GM19238 (cell line): Measurements from ENCODE around the gene ZMYND15.

Experiments
- DNase-seq: peaks from one replicate; pipeline ENCODE4 v3.0.0; 2011; ENCODE audit warnings: low spot score; ENCODE audit not compliant: insufficient read length

The ZMYND15 gene

DNA sequence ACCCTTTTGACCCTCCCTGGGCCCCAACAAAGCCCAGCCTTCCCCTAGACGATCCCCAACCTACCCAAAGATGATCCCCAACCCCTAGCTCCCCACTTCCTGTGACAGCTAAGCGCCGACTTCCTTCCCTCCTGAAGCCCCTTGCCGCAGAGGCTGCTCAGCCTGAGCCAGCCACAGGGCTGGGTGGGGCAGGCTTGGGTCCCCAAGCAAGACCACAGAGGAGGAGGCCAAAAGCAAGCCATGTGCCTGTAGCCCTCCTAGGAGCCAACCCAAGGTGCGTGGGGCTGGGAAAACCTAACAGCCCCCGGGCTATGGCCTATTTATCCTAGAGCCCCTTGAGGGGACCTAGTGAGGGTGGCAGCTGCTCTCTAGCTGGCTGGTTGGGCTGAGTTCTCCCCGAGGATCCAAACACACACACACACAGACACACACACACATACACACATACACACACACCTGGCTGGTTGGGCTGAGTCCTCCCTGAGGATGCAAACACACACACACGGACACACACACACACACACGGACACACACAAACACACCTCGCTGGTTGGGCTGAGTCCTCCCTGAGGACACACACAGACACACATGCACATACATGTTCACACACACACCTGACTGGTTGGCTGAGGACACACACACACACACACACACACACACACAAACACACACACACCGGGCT, 24.4 kb upstream of the ZMYND15 start:
- DNase-seq, result no peak

DNA sequence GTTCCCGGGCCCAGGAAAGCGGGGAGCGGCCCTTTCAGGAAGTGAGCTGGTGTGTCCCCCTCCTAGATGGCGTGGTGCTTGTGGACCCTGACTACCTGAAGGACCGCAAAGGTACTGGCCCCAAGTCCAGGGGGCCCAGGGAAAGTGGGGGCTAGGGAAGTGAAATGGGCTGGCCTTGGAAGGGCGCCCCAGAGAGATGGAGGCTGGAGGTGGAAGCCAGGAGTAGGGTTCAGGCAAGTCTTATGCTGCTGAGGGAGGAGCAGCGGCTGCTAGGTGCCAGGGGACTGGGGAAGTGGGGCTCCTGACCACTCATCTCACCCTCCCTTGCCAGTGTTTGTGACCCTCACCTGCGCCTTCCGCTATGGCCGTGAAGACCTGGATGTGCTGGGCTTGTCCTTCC, 23.6 kb upstream of the ZMYND15 start:
- no peak for DNase-seq

- DNase-seq, result no peak
Measured at GRCh38 chr17:4717791-4718190, 21.8 kb upstream of the ZMYND15 start.

DNA sequence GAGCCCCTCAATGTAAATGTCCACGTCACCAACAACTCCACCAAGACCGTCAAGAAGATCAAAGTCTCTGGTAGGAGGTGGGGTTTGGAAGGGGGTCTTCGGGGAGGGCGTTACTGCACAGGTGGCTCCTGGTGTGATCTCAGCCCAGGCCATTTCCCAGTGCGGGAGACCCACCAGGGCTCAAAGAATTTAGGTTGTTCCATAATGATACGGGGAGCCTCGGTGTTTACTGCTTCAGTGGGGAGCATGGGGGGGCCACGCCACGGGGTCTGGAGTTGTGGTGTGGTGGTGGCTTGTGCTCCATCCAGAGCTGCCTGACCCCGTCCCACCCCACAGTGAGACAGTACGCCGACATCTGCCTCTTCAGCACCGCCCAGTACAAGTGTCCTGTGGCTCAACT, 21.4 kb upstream of the ZMYND15 start:
- DNase-seq, result no peak

DNA sequence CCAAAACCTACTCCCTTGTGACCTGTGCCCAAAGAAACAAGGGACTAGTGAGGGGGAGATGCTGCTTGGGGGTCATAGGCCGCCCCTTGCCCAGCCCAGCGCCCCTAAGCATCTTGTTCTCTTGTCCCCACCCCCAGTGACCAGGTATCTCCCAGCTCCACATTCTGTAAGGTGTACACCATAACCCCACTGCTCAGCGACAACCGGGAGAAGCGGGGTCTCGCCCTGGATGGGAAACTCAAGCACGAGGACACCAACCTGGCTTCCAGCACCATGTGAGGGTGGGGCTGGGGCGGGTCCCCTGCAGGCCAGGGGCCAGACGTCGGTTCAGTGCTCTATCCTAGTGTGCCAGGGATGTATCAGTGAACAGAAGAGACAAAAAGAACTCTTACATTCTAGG, 20.5 kb upstream of the ZMYND15 start:
- no peak for DNase-seq

DNA sequence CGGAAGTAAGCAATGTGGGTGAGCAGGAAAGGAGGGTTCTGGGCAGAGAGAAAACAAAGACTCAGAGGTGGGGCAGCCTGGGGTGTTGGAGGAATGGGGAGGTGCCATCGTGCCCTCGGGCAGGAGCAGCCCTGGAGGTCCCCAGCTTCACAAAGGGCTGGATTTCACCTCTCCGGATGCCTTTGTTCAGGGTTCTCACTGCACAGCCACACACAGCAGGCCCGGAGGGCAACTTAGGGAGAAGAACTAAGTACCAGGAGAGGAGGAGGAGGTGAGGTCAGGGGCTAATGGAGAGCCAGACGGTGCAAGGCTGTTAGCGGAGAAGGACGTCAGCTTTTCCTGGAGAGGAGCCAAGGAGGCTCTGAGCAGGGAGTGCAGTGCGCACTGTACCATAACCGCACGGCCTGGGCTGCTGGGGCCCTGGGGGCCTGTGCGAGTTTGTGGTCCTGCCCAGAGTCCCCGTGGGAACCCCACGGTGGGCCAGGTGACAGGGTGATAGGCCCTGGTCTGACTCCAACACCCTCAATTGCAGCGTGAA, 19.9 kb upstream of the ZMYND15 start:
- DNase-seq, result no peak

GRCh38 chr17:4720787-4721186, 18.8 kb upstream of the ZMYND15 start:
- no peak for DNase-seq

- DNase-seq, result no peak
Measured at GRCh38 chr17:4721203-4722135, 18.2 kb upstream of the ZMYND15 start.

DNA sequence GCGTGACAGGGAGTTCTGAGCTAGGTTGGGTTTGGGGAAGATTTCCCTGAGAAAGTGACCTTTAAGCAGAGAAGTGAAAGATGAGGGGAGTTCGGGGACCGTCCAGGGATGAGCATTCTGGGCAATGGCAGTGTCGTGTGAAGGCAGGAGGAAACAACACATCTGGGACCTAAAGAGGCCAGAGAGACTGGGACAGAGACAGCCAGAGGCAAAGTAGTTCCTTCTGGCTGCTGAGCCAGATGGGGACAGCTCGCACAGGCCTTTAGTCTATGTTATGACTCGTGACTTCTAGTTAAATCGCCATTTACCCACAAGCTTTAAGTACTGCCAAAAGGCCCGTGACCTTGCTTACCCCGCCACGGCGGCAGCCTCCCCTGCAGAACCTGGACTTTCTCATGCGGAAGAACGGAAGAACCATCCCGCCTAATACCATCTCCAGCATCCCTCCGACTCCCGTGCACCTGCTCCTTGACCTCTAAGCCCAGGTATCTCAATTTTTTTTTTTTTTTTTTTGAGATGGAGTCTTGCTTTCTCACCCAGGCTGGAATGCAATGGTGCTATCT, 16.9 kb upstream of the ZMYND15 start:
- DNase-seq, result no peak

- DNase-seq, result no peak
Measured at GRCh38 chr17:4724650-4725049, 15.0 kb upstream of the ZMYND15 start.

DNA sequence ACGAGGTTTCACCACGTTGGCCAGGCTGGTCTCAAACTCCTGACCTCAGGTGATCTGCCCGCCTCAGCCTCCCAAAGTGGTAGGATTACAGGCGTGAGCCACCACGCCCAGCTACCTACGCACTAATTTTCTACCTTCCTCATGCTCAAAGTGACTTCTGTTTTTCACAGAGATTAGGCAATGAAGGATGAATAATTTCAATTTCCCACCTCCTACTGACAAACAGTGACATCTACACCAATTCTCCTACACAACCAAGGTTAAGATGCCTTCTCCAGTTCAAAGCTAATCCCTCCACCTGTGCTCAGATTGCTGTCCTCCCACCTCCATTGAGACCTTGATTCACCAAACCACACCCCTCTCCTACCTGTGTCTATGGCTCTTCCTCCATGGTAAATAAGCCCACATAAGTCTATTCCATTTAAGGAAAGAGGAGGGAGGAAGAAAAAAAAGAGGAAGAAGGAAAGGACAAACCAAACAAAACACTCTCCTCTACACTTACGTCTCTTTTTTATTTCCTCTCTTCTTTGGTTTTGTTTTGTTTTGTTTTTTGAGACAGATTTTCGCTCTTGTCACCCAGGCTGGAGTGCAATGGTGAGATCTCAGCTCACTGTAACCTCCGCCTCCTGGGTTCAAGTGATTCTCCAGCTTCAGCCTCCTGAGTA, 13.9 kb upstream of the ZMYND15 start:
- no peak for DNase-seq

GRCh38 chr17:4728124-4728523, 11.5 kb upstream of the ZMYND15 start:
- DNase-seq, result no peak

DNA sequence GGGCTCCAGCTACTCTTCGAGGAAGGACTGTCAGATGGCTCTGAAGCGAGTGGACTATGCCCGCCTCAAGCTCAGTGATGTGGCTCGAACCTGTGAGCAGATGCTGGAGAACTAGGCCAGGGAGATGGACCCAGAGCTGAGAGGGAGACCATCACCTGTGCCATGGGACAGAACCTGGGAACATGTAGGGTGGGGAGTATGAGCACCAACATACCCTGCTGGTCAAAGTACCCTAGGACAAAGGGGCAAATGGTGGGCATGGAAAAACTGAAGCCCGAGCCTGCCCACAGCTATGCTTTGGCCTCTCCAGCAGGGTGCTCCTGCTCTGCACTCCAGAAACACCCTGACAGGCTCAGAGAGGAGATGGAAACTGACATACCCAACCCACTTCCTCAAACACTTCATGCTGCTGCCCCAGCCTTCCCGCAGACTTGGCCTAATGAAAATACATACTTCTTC, 6.5 kb upstream of the ZMYND15 start:
- DNase-seq, result no peak

GRCh38 chr17:4734857-4735475, 4.7 kb upstream of the ZMYND15 start:
- no peak for DNase-seq

GRCh38 chr17:4735876-4736651, 3.6 kb upstream of the ZMYND15 start:
- no peak for DNase-seq

GRCh38 chr17:4738136-4739121, 1.2 kb upstream of the ZMYND15 start:
- no peak for DNase-seq

- no peak for DNase-seq
Measured at GRCh38 chr17:4740025-4740351, 355 bp downstream of the ZMYND15 start.

DNA sequence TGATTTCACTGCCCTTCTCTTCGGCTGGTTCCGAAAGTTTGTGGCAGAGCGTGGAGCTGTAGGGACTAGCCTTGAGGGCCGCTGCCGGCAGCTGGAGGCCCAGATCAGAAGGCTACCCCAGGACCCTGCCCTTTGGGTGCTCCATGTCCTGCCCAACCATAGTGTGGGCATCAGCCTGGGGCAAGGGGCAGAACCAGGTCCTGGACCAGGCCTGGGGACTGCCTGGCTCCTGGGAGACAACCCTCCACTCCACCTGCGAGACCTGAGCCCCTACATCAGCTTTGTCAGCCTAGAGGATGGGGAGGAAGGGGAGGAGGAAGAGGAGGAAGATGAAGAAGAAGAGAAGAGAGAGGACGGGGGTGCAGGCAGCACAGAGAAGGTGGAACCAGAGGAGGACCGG, 951 bp downstream of the ZMYND15 start:
- no peak for DNase-seq

DNA sequence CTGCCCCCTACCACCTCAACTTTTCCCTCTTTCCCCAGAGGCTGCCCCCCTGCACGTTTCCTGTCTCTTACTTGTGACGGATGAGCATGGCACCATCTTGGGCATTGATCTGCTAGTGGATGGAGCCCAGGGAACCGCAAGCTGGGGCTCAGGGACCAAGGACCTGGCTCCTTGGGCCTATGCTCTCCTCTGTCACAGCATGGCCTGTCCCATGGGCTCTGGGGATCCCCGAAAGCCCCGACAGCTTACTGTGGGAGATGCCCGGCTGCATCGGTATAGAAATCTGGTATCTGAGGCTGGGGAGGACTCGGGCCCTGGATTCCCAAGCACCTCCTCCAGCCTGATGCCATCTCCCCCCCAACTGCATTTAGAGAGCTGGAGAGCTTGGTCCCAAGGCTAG, 1.9 kb downstream of the ZMYND15 start:
- DNase-seq, result no peak
